Amygdala (tissue), 56 donors: ENCODE results near the gene CLDN9.

Experiments
- DNase-seq, 56 donors: peaks; one replicate each; lab custom pipeline; 2025; lab: John Stamatoyannopoulos, UW

The CLDN9 gene

GRCh38 chr16:3012828-3013420, at the start of gene CLDN9:
Gene CLDN9, plus strand, starts transcription at chr16:3012923. Its CDS starts 440 bp downstream, at chr16:3013363.
- DNase-seq: no peak

GRCh38 chr16:2963074-2963722, 49.5 kb upstream of the CLDN9 start:
- no peak for DNase-seq

GRCh38 chr16:2963723-2964474, 48.8 kb upstream of the CLDN9 start, which contains the start of gene KREMEN2:
Gene KREMEN2, plus strand, starts transcription at chr16:2964275. Its CDS starts 246 bp downstream, at chr16:2964521.
- no peak for DNase-seq

GRCh38 chr16:2964475-2965336, 48.0 kb upstream of the CLDN9 start:
- peak in 1 of 56 donors; percentile 25 for DNase-seq

- no peak for DNase-seq
Observed at GRCh38 chr16:2966043-2966807, 46.5 kb upstream of the CLDN9 start.

- no peak for DNase-seq
Observed at GRCh38 chr16:2966808-2967191, 45.9 kb upstream of the CLDN9 start.

GRCh38 chr16:2967211-2967631, 45.5 kb upstream of the CLDN9 start:
- no peak for DNase-seq

- no peak for DNase-seq
Observed at GRCh38 chr16:2967721-2968161, 45.0 kb upstream of the CLDN9 start.

GRCh38 chr16:2968368-2968737, 44.4 kb upstream of the CLDN9 start:
- DNase-seq: no peak

- DNase-seq: peak in 55 of 56 donors; percentile 14 to 92 (median 74)
Observed at GRCh38 chr16:2968738-2969544, 43.8 kb upstream of the CLDN9 start, which contains the start of gene PAQR4. Gene PAQR4, plus strand, starts transcription at chr16:2969348. Its CDS starts 327 bp downstream, at chr16:2969675.

- peak in 46 of 56 donors; percentile 6 to 81 (median 64) for DNase-seq
Observed at GRCh38 chr16:2969545-2970521, 42.9 kb upstream of the CLDN9 start.

GRCh38 chr16:2970563-2970962, 42.2 kb upstream of the CLDN9 start:
- no peak for DNase-seq

GRCh38 chr16:2971134-2971984, 41.4 kb upstream of the CLDN9 start:
- no peak for DNase-seq

- peak in 3 of 56 donors; percentile 21 to 31 (median 27) for DNase-seq
Observed at GRCh38 chr16:2971985-2972784, 40.5 kb upstream of the CLDN9 start.

- DNase-seq: peak in 35 of 56 donors; percentile 4 to 72 (median 39)
Observed at GRCh38 chr16:2973093-2973492, 39.6 kb upstream of the CLDN9 start.
